ENCODE data around the gene RALBP1. TPM values are rescaled to one million over a fixed set of nuclear protein-coding genes. Genes with fewer than 3 reads are reported as not detected.
A peak's percentile ranks its signal among the peaks of the same experiment; 100 is the strongest.

RALBP1 gene
- total and polyA plus RNA-seq, 2 of the 8 experiments (the other 6 are each of a cell fraction or from before 2014, with no cell fraction given) = 40.3 to 67.8 TPM

DNA sequence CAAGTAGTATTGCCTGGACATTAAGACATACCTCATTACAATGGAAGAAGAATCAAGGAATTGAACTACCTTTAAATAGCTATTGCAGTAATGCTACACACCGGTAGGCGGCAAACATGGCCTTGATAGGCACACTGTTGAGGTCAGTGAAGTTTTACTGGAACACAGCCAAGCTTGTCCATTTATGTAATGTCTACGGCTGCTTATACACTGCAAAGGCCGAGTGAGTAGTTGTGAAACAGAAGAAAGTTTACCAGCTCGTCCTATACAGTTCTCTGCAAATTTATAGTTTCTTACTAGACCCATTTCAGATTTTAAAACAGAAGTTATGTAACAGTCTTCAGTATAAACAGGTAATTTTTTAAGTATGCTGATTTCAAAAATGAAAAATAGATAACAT lies 100.2 kb downstream of the RALBP1 start:
- H3K9ac ChIP-seq (replicated peaks in 1 of 4; ENCODE audit: extremely low read depth in 1 of 4, low read depth in 3 of 4, low read length in 3 of 4) = no peak overlapping the region
- TF ChIP-seq SP4 (IDR thresholded peaks at IDR 0.05; ENCODE audit: low read length) = no peak
- TF ChIP-seq RAD21 (IDR thresholded peaks at IDR 0.05 in 1 of 2, conservative IDR thresholded peaks at IDR 0.05 in 1 of 2; ENCODE audit: low read depth in 2 of 2, low read length in 2 of 2) = peak; percentile 74 to 83
- peak; percentile 27 to 79 (median 71) for TF ChIP-seq CTCF (IDR thresholded peaks at IDR 0.05; ENCODE audit: control extremely low read depth in 1 of 3, insufficient read depth in 1 of 3, low read depth in 1 of 3, low read length in 3 of 3)
- H2AFZ ChIP-seq (ENCODE audit: low read length) = no peak overlapping the region
- no peaks in the 10 kb centered on the region for H3K23me2 ChIP-seq (ENCODE audit: low read depth, low read length)
- no peaks in the 10 kb centered on the region for H3K79me2 ChIP-seq (ENCODE audit: control insufficient read depth in 1 of 2, insufficient read depth in 2 of 2, low read length in 2 of 2)
- no peak overlapping the region for H3K23ac ChIP-seq (ENCODE audit: insufficient read length)
- no peaks in the 10 kb centered on the region for H3K79me1 ChIP-seq (ENCODE audit: low read depth, low read length)
- no peak overlapping the region for H2BK120ac ChIP-seq (replicated peaks; ENCODE audit: low read depth, low read length)
- ChIA-PET CTCF (ENCODE audit: partially characterized antibody) (interaction anchor here (0.6 to 5.3 kb wide), 41 partner anchors 10 to 299 kb away, joined by 3 to 42 read pairs (median 4); no protein-coding TSS in a partner anchor), POLR2A (ENCODE audit: partially characterized antibody) (interaction anchor here (0.6 to 1.0 kb wide), 3 partner anchors 9 to 146 kb away, joined by 3 read pairs; no protein-coding TSS in a partner anchor)
- H2BK20ac ChIP-seq (ENCODE audit: low read length) = no peak overlapping the region
- H4K8ac ChIP-seq (ENCODE audit: extremely low read depth, insufficient read depth, low read length) = no peak overlapping the region
- H4K5ac ChIP-seq (ENCODE audit: insufficient read length, low read depth, low read length) = no peak overlapping the region
- no peak overlapping the region for H4K91ac ChIP-seq (replicated peaks; ENCODE audit: insufficient read length, low read length)
- no peak overlapping the region for H2BK12ac ChIP-seq (ENCODE audit: low read depth, low read length)
- no peak overlapping the region for H2BK5ac ChIP-seq (ENCODE audit: low read depth, low read length)
- H3K4me3 ChIP-seq (ENCODE audit: extremely low read depth in 1 of 4, insufficient read depth in 2 of 4, low read depth in 3 of 4, low read length in 4 of 4) = no peak overlapping the region
- H3K4ac ChIP-seq (replicated peaks; ENCODE audit: insufficient read length, low read depth, low read length) = no peak overlapping the region
- H3K9me3 ChIP-seq (ENCODE audit: insufficient read depth in 2 of 2, low read depth in 1 of 2, low read length in 1 of 2) = no peaks in the 10 kb centered on the region
- peaks cover 2 to 3% (median 3%) of the 10 kb centered on the region in 4 experiments; a peak in 5 of 7 replicates for H3K4me1 ChIP-seq (replicated peaks in 1 of 4; ENCODE audit: control insufficient read depth in 3 of 4, insufficient read depth in 4 of 4, low read length in 3 of 4)
- no peaks in the 10 kb centered on the region for H3K27me3 ChIP-seq (replicated peaks in 1 of 4; ENCODE audit: control insufficient read depth in 3 of 4, extremely low read depth in 1 of 4, insufficient read depth in 3 of 4, low read length in 3 of 4)
- no peak overlapping the region for H3K56ac ChIP-seq (replicated peaks; ENCODE audit: insufficient read length, low read depth, low read length)
- no peak overlapping the region for H3K18ac ChIP-seq (ENCODE audit: extremely low read depth, low read length)
- FAIRE-seq (peak; percentile 69), DNase-seq (ENCODE audit: low read depth in 1 of 2, low spot score in 2 of 2) (peak in 1 of 2 experiments; percentile 58)
- no peak overlapping the region for H2AK5ac ChIP-seq (ENCODE audit: low read depth, low read length)
- H3K36me3 ChIP-seq (ENCODE audit: control insufficient read depth in 2 of 4, insufficient read depth in 4 of 4, low read length in 3 of 4) = peaks cover 0 to 5% (median 1%) of the 10 kb centered on the region in 4 experiments; a peak in 2 of 8 replicates
- 44% methylated on average over 5 of the region's 5 CpGs; no CpG with 5 or more reads in 1 of the 2 experiments for WGBS, 2 experiments (ENCODE audit: extremely low coverage in 1 of 2, insufficient coverage in 1 of 2, insufficient read length in 1 of 2, insufficient replicate concordance in 2 of 2, low coverage in 1 of 2, low lambda C conversion rate in 2 of 2, missing lambda C conversion rate in 1 of 2)
- H3K14ac ChIP-seq (ENCODE audit: insufficient read length) = no peak overlapping the region
- H4K20me1 ChIP-seq (replicated peaks in 1 of 2; ENCODE audit: control insufficient read depth in 1 of 2, insufficient read depth in 2 of 2, low read length in 2 of 2) = no peaks in the 10 kb centered on the region
- H3K27ac ChIP-seq (ENCODE audit: low read depth, low read length) = no peak overlapping the region
- H3K4me2 ChIP-seq (ENCODE audit: insufficient read depth in 1 of 2, low read depth in 2 of 2, low read length in 2 of 2) = no peak overlapping the region
- no peak overlapping the region for H2BK15ac ChIP-seq (ENCODE audit: low read length)

Measured in H1 (cell line).